Measurements from ENCODE around the gene CERS2.

DNA sequence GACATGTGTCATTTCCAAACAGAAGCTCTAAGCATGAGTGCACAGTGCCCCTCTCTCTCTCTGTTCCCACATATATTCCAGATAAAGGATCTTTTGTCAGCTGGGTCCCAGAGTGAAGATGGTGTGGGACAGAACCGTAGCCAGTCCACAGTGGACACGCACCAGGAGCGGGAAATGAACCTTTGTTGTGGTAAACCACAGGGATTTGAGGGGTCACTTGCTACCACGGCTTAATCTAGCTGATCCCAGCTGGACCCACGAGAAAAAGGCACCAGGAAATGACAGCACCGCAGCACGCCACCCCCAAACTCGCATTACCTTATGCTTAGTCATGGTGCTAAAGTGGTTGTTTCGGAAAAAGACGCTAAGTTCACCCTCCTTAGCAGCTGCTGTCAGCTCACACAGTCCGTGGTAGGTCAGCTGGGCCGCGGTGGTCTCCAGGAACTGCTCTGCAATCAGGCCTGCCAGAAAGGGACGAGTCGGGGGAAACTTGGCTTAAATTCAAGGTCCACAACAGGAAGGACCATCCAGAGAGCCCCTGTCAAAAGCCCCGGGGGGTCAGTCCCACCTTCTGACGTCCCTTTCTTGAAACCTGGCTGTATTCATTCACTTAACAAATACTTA, 24.5 kb upstream of the CERS2 start:
- TF ChIP-seq, protein P1, sequence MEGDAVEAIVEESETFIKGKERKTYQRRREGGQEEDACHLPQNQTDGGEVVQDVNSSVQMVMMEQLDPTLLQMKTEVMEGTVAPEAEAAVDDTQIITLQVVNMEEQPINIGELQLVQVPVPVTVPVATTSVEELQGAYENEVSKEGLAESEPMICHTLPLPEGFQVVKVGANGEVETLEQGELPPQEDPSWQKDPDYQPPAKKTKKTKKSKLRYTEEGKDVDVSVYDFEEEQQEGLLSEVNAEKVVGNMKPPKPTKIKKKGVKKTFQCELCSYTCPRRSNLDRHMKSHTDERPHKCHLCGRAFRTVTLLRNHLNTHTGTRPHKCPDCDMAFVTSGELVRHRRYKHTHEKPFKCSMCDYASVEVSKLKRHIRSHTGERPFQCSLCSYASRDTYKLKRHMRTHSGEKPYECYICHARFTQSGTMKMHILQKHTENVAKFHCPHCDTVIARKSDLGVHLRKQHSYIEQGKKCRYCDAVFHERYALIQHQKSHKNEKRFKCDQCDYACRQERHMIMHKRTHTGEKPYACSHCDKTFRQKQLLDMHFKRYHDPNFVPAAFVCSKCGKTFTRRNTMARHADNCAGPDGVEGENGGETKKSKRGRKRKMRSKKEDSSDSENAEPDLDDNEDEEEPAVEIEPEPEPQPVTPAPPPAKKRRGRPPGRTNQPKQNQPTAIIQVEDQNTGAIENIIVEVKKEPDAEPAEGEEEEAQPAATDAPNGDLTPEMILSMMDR (conservative IDR thresholded peaks at IDR 0.05 in 1 of 2, IDR thresholded peaks at IDR 0.05 in 1 of 2; ENCODE audit: extremely low read depth in 1 of 2, insufficient read depth in 1 of 2, low read depth in 1 of 2, low read length in 2 of 2) = no peak
- no peak for TF ChIP-seq EZH2 (IDR thresholded peaks at IDR 0.05; ENCODE audit: borderline replicate concordance, low read length)

Measured in mammary epithelial cell (primary cell).